Stimulated activated CD8-positive, alpha-beta memory T cell treated with anti-CD3 and anti-CD28 coated beads, Interleukin-15, amount 100 ng/mL, for 1 hour (primary cell): ENCODE measurements around the gene NOX3.
"Not testable (repeated sequence)": the region's sequence is repeated elsewhere in the genome, so short reads cannot be mapped to it uniquely, and the experiment has no call there.

Source experiments
- DNase-seq: peaks from one replicate; pipeline ENCODE4 v3.0.0-alpha.2; 2020; ENCODE audit warnings: low read depth

NOX3 gene

DNA sequence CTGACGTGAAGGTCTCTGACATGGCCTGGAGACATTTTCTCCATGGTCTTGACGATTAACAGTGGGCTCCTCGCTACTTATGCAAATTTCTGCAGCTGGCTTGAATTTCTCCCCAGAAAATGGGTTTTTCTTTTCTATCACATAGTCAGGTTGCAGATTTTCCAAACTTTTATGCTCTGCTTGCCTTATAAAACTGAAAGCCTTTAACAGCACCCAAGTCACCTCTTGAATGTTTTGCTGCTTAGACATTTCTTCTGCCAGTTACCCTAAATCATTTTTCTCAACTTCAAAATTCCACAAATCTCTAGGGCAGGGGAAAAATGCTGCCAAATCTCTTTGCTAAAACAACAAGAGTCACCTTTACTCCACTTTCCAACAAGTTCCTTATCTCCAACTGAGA is 12.9 kb upstream of the NOX3 start:
- not testable (repeated sequence) for DNase-seq

DNA sequence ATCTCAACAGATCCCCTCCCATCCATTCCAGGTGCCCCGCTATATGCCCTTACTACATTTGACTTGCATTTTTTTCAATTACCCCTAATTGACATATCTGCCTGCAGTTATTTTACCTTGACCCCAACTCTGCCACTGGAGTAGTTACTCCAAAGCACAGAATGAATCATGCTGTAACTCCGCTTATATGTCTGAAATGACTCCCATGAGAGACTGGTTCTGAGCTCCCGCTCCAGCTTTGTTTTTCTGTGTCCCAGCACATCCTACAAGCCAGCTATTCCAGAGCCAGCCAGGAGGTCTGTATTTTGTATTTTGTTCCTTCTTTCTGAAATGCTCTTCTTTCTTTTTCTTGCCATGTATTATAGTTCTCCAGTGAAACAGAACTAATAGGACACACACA is 10.9 kb upstream of the NOX3 start:
- no peak for DNase-seq

DNA sequence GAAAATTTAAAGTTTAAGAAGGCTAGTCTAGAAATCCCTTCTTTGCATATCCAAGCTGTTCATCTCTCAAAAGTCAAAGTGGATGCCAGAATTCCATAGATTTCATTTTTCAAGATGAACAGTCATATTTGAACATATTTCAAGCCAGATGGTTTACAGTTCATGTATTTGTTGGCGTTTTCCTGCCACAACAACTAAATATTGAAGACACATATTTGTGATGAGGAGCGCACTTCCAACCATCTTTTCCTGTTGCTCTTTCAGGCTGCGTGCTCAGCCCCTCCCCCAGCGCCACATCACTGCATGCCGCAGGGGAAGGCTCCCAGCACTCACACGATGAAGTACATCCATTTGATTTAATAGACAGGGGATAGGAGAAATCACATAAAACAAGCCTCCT is 5.9 kb upstream of the NOX3 start:
- no peak for DNase-seq

DNA sequence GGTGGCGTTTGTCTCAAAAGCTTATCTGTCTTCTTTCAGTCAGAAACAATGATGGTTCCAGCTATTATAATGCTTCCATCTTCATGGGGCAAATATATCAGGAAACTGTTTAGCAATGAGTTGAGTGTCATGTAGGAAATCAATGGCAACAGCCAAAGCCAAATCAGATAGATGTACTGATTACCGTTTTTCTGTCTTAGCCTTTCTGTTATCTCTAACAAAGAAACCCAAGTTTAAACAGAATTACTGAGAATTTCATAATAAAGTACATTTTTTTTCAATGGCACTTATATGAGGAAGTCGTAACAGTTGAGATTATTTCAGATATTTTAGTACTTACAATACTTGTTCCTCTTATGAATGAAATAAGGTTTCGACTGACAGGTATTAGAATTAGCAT is 1.2 kb downstream of the NOX3 start:
- DNase-seq: no peak

GRCh38 chr6:155454008-155454407 is 1.6 kb downstream of the NOX3 start:
- DNase-seq: no peak

DNA sequence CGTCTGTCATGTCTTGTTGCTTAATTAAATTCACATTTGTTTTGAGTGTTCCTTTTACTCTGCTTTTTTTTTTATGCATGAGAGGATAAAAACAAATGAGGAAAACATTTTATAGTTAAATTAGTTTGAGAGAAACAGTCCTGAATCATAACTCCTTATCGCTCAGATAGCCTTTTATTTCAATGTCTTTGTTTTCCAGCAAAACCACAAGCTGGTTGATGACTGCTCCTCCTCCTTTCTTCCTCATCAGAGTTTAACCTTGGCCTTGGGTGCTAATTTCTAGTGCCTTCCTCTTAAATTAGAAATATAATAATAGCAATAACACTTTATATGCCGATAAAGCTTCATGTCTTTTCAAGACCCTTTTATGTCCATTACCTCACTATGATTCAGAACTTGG is 3.1 kb downstream of the NOX3 start:
- no peak for DNase-seq

- DNase-seq: not testable (repeated sequence)
These were observed 4.1 kb downstream of the NOX3 start for GRCh38 chr6:155451530-155451929.

DNA sequence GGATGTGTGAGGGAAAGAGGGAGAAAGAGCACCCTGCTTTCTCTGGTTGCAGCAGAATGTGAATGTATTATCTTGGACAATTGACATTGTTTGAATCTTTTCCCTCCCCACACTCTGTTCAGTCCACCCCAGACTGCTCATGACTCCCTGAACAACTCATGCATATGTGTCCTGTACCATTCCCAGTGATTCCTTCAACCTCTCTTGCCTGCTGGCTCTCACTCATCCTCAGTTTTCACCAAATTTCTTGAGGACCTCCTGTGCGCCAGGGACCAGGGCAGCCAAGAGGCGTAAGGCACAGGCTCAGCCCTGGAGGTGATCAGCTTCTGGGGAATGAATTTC is 5.4 kb downstream of the NOX3 start:
- no peak for DNase-seq

DNA sequence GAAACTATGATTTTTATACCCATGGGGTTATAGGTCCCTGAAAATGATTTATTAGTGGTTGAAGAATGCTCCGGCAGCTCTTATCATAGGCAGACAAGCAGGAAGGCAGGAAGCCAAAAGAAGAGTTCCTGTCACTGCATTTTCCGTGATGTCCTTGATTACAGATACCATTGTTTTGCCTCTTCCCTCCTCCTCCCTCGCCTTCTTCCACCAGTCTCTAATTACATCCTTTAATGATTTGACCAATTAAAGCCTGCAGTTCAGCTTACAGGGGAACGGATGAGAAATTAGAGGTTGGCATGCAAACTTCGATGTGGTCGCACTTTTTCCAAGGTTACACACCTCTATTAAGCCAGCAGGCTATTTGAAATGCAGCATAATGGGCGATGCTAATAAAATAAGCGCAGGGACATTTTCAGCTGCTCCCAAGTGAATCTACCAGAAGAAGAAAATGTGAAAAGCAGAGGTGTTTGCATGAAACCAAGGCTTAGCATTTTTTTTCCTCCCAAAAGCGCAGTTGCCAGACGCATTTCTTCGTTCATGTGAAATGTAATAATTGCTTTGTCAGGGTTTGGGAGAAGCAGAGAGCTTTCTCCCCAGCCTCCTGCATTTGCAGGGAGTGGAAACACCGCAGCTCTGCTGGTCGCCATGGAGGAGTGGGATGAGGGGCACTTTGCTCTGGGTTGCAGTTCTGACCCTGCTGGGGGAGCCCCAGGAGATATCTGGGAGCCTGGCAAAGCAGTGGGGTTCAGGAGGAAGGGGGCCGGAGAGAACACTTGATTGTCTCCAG is 6.0 kb downstream of the NOX3 start:
- DNase-seq: no peak

DNA sequence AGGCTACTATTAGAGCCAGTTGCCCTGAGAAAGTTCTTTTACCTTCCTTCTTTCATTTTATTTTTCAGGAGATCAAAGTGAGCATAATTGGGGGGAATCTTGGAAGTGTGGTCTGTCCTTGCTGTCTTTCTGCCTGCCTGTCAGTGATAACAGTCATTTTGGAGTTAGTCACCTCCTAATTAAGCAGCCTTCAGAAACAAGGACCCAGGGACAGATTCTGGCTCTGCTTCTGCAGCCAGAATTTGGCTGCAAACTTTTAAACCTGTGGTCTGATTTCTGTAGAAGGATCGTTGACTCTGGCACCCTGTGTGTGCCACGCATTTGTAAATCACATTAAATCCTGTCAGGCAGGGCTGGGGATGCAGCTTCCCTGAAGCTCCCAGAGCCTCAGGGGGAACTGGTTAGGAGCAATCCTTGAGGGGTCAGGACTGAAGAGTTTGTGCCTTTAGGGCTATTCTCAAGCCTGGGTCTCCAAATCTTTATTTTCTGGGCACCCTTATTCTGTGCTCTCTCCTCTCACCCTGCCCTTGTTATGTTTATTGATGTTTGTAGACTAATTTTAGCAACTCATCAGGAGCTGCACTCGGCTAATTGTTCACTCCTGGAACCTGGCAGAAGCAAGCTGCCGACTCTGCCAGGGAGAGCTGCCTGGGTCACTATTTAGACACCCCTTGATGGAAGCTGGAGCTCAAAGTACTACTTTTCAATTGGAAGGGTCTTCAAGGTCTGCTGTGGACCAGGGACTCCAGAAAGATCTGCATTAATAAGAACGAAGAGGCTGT is 6.8 kb downstream of the NOX3 start:
- DNase-seq: no peak

DNA sequence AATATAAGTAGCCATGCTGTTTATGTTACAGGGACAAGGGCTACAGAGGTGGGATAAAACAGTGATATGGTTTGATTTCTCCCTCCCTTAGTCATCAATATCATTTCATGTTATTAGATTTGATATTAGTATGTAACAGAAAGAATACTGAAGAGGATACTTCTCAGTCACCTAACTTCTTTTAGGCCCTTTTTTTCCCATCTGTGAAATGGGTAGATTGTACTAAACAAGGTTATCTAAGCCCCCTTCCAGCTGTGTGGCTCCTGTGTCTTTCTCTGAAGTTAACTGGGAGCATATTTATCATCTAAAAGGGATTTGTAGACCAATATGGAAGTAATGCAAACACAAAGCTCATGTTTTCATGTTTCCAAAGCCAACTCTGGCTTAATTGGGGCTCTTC is 7.7 kb downstream of the NOX3 start:
- no peak for DNase-seq

GRCh38 chr6:155444952-155445903 is 10.4 kb downstream of the NOX3 start:
- DNase-seq: no peak

DNA sequence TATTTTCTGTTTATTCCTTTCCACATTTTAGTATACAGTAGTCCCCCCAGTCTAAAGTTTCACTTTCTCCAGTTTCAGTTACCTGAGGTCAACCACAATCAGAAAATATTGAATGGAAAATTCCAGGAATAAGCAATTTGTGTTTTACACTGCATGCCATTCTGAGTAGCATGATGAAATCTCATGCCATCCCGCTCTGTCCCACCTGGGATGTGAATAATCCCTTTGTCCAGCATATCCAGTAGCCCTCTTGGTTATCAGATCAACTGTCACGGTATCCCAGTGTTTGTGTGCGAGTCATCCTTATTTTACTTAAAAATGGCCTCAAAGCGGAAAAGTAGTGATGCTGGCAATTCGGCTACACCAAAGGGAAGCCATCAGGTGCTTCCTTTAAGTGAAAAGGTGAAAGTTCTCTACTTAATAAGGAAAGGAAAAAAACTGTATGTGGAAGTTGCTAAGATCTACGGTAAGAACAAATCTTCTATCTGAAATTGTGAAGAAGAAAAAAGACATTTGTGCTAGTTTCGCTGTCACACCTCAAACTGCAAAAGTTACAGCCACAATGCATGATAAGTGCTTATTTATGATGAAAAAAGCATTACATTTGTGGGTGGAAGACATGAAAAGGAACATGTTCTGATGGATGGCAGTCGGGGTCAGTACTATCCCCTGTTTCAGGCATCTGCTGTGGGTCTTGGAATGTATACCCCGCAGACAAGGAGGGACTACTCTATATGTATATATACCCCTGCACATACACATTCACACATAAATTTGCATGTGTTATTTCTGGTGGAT is 11.3 kb downstream of the NOX3 start:
- no peak for DNase-seq

- DNase-seq: no peak
These were observed 12.5 kb downstream of the NOX3 start for GRCh38 chr6:155443168-155443567.

DNA sequence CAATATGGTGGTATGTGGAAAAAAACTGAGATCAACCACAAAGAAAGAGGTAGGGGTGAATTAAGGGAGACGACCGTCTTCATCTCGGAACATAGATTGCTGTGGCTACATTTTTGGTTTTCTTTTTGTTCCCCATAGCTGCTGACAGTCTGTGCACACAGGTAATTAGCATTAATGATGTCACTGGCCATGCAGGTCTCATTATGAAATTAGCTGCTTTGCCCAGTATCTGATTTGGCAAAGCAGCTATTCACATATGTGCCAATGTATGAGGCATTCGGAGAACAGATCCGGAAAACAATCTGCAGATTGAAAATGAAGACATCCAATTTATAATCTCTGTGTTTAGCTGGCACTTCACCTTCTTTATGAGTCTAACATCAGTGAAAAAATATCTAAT is 13.1 kb downstream of the NOX3 start:
- DNase-seq: no peak

DNA sequence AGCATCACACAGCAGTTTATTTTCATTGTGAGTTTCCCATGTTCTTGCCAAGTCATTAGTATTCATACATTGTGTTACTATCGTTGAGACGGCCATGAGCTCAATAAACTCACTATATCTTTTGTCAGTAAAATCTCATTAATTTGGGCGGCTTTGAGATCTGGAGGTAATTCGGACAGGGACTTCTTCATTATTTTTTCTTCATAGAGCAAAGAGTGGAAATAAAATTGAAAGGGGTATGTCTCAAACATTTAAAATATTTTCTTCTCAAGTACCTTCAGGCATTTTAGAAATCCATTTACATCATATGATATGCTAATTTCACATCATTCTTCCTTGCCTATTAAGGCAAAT is 14.6 kb downstream of the NOX3 start:
- DNase-seq: no peak

GRCh38 chr6:155440398-155441111 is 15.1 kb downstream of the NOX3 start:
- DNase-seq: no peak

DNA sequence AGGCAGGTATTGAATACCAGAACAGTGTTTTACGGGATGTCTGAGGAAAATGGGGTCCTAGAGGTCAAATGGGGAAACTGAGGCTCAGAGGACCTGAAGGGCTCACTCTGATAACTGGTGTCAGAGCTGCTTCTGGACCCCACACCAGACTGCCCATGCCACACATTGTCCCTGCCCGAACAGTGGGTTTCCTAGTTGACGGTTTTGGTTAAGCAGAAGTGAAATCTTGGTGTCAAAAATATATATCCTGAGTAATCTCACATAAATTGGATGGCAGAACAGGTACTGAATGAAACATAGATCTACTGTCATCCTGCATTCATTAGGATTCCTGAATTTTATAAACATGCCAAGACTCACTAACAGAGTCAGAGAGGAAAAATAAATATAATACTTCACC is 16.3 kb downstream of the NOX3 start:
- no peak for DNase-seq

GRCh38 chr6:155436981-155437749 is 18.5 kb downstream of the NOX3 start:
- no peak for DNase-seq

GRCh38 chr6:155434829-155435423 is 20.7 kb downstream of the NOX3 start:
- no peak for DNase-seq
